OCI-LY7 (cell line): ENCODE data around the gene RPS14. TPM values are rescaled to one million over a fixed set of nuclear protein-coding genes. Genes with fewer than 3 reads are reported as not detected.
A peak's percentile ranks its signal among the peaks of the same experiment; 100 is the strongest.

Source experiments
- BruUV-seq: library from RNA; stranded (reverse); fragments of 400-500 nt; replicated peaks from 2 replicates; lab custom pipeline; 2021; lab: Mats Ljungman, UMichigan
- CTCF ChIA-PET: fragments of 300-600 bp; sonication (Branson Sonifier 250); formaldehyde crosslinking; loops from one replicate; lab custom pipeline; 2022; ENCODE audit warnings: antibody characterized with exemption; ENCODE audit not compliant: unreplicated experiment; lab: Charles Lee
- POLR2A ChIA-PET: fragments of 300-600 bp; sonication (Branson Sonifier 250); formaldehyde crosslinking; loops from one replicate; lab custom pipeline; 2022; ENCODE audit warnings: antibody characterized with exemption; lab: Charles Lee
- DNase-seq: peaks from one replicate; pipeline ENCODE4 v3.0.0-alpha.2; 2015; ENCODE audit warnings: low spot score
- H2AFZ ChIP-seq: fragments of 200-600 bp; sonication (generic), shearing (Covaris generic); 2 replicates; pipeline ENCODE4 v1.6.1; 2014; ENCODE audit warnings: mild to moderate bottlenecking, antibody characterized with exemption, low read length, moderate library complexity
- H3K27ac ChIP-seq: fragments of 200-600 bp; sonication (generic); 2 replicates; pipeline ENCODE4 v1.5.1; 2014; ENCODE audit warnings: mixed run types, low read depth, mild to moderate bottlenecking, moderate library complexity, low read length, inconsistent platforms; ENCODE audit not compliant: poor library complexity, severe bottlenecking
- H3K36me3 ChIP-seq: fragments of 200-600 bp; sonication (generic); 2 replicates; pipeline ENCODE4 v1.6.1; 2014; ENCODE audit warnings: mild to moderate bottlenecking, antibody characterized with exemption, low read length, moderate library complexity, mixed read lengths; ENCODE audit not compliant: insufficient read depth
- H3K4me1 ChIP-seq: fragments of 200-600 bp; sonication (generic); 2 replicates; pipeline ENCODE4 v1.5.1; 2014; ENCODE audit warnings: mild to moderate bottlenecking, low read length; ENCODE audit not compliant: insufficient read depth, poor library complexity, severe bottlenecking
- H3K4me2 ChIP-seq: fragments of 200-600 bp; sonication (generic); 2 replicates; pipeline ENCODE4 v1.6.1; 2014; ENCODE audit warnings: mild to moderate bottlenecking, low read length
- H3K4me3 ChIP-seq: fragments of 200-600 bp; sonication (generic); 2 replicates; pipeline ENCODE4 v1.5.1; 2014; ENCODE audit warnings: mild to moderate bottlenecking, low read depth, low read length; ENCODE audit not compliant: poor library complexity, severe bottlenecking
- H3K79me2 ChIP-seq: fragments of 200-600 bp; sonication (generic); 2 replicates; pipeline ENCODE4 v1.6.1; 2016; ENCODE audit warnings: low read depth, mild to moderate bottlenecking, low read length, moderate library complexity, mixed read lengths; ENCODE audit not compliant: insufficient read depth
- H3K9me2 ChIP-seq: fragments of 200-600 bp; sonication (generic); 2 replicates; pipeline ENCODE4 v1.6.1; 2016; ENCODE audit warnings: mild to moderate bottlenecking, low read length, mixed read lengths; ENCODE audit not compliant: insufficient read depth
- H3K9me3 ChIP-seq: fragments of 200-600 bp; sonication (generic); 2 replicates; pipeline ENCODE4 v1.6.1; 2014; ENCODE audit warnings: mild to moderate bottlenecking, mixed run types, low read length, mixed read lengths
- H4K20me1 ChIP-seq: fragments of 200-600 bp; sonication (generic); 2 replicates; pipeline ENCODE4 v1.6.1; 2014; ENCODE audit warnings: mild to moderate bottlenecking, antibody characterized with exemption, low read length, moderate library complexity, mixed read lengths; ENCODE audit not compliant: insufficient read depth
- CTCF ChIP-seq: fragments of 200-600 bp; sonication (generic); conservative IDR thresholded peaks from 2 replicates; pipeline ENCODE4 v1.5.1; 2014; ENCODE audit warnings: mild to moderate bottlenecking, antibody characterized with exemption, low read length, moderate library complexity, mixed read lengths
- EZH2phosphoT487 ChIP-seq: fragments of 200-600 bp; sonication (generic); IDR thresholded peaks from 2 replicates; pipeline ENCODE4 v1.6.1; 2018; ENCODE audit warnings: low read depth, borderline replicate concordance, mild to moderate bottlenecking, mixed run types, antibody characterized with exemption, low read length, moderate library complexity, mixed read lengths
- intact Hi-C: fragments of 100-400 bp; cut with micrococcal nuclease; formaldehyde crosslinking; loops from one replicate; pipeline ENCODE4 v1.10.0; 2022; ENCODE audit not compliant: unreplicated experiment
- total RNA-seq, 2 experiments: library from RNA; depleted of rRNA in 1 of 2; stranded (reverse); fragments of >200 nt in 1 of 2; shearing (Covaris generic) in 1 of 2; gene quantifications; 2 replicates each; pipeline ENCODE4 v1.2.3, GENCODE V29; 2014 to 2022

The RPS14 gene
- total RNA-seq, 2 experiments from 2014 or later: 2,281 to 2,304 TPM

DNA sequence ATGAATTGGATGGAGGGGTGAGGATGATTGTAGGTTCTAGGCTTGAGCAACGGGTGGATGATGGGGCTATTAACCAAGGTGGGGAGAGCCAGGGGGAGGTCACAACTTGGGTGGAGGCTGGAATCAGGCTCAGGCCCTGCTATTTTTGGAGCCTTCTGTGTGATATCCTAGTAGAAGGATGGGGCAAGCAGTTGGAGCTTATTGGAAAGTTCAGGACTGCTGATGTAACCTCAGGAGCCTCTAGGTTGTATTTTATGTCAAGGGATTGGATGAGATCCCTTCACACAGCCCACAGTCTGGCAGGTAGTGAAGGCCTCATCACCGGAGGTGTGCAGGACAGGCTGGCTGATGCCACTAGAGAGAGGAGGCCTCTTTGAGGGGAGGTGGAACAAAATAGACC lies 11.2 kb upstream of the RPS14 start:
- POLR2A ChIA-PET: interaction anchor here (0.6 to 1.6 kb wide), 10 partner anchors 14 to 240 kb away, joined by 3 to 9 read pairs (median 4); partner anchors contain the start of gene RBM22
- Histone ChIP-seq H3K79me2 (no peaks in the 10 kb centered on the region), H3K4me2 (peak overlapping the region; percentile 66), H3K36me3 (no peaks in the 10 kb centered on the region), H2AFZ (peak overlapping the region; percentile 49; the same call in 1 of the 2 replicates), H3K9me3 (no peaks in the 10 kb centered on the region), H3K4me1 (peaks cover 80% of the 10 kb centered on the region), H3K9me2 (no peaks in the 10 kb centered on the region), H3K4me3 (peak overlapping the region; percentile 33), H3K27ac (peak overlapping the region; percentile 87), H4K20me1 (no peaks in the 10 kb centered on the region)
- BruUV-seq: no TSS peak
- TF ChIP-seq CTCF (no peak), EZH2phosphoT487 (no peak)
- DNase-seq: no peak
- CTCF ChIA-PET: interaction anchor here (0.6 to 2.4 kb wide), 7 partner anchors 11 to 278 kb away, joined by 3 to 10 read pairs (median 6); no protein-coding TSS in a partner anchor
- intact Hi-C loops: loop anchor here (1.0 kb wide), 1 partner anchor 27 kb away; no protein-coding TSS in a partner anchor

DNA sequence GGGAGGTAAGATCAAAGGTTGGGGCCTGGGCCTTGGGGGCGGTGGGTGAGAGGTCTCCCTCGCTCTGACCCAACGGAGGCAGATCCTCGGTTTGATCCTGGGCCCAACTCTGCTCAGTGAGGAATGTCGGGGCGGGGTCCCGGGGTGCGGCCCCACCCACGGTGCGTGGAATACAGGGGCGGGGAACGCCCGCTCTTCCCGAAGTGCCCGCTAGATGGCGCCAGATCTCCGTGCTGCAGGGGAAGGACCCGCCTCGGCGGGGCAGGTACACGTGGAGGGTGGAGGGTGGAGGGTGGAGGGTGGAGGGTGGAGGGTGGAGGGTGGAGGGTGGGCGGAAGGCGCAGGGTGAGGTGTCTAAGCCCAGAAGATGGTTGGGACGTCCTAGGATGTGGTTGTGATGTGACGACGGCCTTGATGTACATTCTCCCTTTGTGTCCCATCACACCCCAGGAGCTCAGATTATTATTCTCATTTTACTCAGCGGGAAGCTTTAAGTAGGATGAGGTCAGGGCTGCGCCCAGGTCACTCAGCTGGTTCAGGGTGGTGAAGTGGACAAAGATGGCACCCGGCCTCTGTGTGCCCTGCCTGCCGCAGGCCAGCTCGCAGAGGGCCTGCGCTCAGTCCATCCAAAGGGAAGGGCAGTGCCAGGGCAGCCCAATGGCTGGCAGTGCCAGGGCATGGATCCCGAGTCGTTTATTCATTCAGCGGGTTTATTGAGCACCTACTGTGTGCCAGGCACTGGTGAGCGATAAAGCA lies 9.4 kb upstream of the RPS14 start:
- CTCF ChIA-PET: interaction anchor here (0.5 to 2.4 kb wide), 10 partner anchors 14 to 378 kb away, joined by 3 to 10 read pairs (median 4); no protein-coding TSS in a partner anchor
- no peaks in the 10 kb centered on the region for H3K9me2 ChIP-seq
- H3K4me2 ChIP-seq: peak overlapping the region; percentile 63
- intact Hi-C loops: loop anchor here (1.0 to 2.0 kb wide), 5 partner anchors 64 to 388 kb away; partner anchors contain the start of gene IRGM
- no peaks in the 10 kb centered on the region for H3K36me3 ChIP-seq
- H4K20me1 ChIP-seq: no peaks in the 10 kb centered on the region
- peak overlapping the region; percentile 87 for H3K27ac ChIP-seq
- no peak overlapping the region for H3K4me3 ChIP-seq
- H3K9me3 ChIP-seq: no peaks in the 10 kb centered on the region
- DNase-seq: peak; percentile 84
- H2AFZ ChIP-seq: peak overlapping the region; percentile 46; the same call in 1 of the 2 replicates
- TF ChIP-seq EZH2phosphoT487 (no peak), CTCF (peak; percentile 74)
- peaks cover 71% of the 10 kb centered on the region for H3K4me1 ChIP-seq
- no TSS peak for BruUV-seq
- no peaks in the 10 kb centered on the region for H3K79me2 ChIP-seq
- POLR2A ChIA-PET: interaction anchor here (0.5 to 1.6 kb wide), 12 partner anchors 17 to 244 kb away, joined by 3 to 7 read pairs (median 3); no protein-coding TSS in a partner anchor
